Measurements from ENCODE around the gene UROD. TPM values are rescaled to one million over a fixed set of nuclear protein-coding genes. Genes with fewer than 3 reads are reported as not detected.

The UROD gene
- total and polyA plus RNA-seq, 2 experiments from 2014 or later = 82.4 to 108 TPM

DNA sequence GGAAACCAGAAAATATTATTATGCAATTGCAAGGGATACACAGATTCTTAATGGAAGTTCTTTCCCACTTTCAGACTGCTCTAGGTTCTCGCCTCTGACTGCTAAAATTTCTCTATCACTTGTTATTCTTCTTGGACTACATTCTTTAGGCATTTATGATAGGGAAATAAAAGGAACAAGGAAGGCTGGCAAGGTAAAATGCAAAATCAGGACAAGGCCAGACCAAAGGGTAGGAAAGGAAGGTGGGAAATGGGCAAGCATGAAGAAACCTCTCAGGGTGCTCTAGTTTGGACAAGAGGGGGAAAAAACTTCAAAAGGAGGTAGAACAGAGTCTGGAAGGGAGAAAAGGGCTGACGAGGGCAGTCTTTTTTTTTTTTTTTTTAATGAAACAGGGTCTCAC is 26.2 kb downstream of the UROD start (continued):
- TF ChIP-seq, protein P1, sequence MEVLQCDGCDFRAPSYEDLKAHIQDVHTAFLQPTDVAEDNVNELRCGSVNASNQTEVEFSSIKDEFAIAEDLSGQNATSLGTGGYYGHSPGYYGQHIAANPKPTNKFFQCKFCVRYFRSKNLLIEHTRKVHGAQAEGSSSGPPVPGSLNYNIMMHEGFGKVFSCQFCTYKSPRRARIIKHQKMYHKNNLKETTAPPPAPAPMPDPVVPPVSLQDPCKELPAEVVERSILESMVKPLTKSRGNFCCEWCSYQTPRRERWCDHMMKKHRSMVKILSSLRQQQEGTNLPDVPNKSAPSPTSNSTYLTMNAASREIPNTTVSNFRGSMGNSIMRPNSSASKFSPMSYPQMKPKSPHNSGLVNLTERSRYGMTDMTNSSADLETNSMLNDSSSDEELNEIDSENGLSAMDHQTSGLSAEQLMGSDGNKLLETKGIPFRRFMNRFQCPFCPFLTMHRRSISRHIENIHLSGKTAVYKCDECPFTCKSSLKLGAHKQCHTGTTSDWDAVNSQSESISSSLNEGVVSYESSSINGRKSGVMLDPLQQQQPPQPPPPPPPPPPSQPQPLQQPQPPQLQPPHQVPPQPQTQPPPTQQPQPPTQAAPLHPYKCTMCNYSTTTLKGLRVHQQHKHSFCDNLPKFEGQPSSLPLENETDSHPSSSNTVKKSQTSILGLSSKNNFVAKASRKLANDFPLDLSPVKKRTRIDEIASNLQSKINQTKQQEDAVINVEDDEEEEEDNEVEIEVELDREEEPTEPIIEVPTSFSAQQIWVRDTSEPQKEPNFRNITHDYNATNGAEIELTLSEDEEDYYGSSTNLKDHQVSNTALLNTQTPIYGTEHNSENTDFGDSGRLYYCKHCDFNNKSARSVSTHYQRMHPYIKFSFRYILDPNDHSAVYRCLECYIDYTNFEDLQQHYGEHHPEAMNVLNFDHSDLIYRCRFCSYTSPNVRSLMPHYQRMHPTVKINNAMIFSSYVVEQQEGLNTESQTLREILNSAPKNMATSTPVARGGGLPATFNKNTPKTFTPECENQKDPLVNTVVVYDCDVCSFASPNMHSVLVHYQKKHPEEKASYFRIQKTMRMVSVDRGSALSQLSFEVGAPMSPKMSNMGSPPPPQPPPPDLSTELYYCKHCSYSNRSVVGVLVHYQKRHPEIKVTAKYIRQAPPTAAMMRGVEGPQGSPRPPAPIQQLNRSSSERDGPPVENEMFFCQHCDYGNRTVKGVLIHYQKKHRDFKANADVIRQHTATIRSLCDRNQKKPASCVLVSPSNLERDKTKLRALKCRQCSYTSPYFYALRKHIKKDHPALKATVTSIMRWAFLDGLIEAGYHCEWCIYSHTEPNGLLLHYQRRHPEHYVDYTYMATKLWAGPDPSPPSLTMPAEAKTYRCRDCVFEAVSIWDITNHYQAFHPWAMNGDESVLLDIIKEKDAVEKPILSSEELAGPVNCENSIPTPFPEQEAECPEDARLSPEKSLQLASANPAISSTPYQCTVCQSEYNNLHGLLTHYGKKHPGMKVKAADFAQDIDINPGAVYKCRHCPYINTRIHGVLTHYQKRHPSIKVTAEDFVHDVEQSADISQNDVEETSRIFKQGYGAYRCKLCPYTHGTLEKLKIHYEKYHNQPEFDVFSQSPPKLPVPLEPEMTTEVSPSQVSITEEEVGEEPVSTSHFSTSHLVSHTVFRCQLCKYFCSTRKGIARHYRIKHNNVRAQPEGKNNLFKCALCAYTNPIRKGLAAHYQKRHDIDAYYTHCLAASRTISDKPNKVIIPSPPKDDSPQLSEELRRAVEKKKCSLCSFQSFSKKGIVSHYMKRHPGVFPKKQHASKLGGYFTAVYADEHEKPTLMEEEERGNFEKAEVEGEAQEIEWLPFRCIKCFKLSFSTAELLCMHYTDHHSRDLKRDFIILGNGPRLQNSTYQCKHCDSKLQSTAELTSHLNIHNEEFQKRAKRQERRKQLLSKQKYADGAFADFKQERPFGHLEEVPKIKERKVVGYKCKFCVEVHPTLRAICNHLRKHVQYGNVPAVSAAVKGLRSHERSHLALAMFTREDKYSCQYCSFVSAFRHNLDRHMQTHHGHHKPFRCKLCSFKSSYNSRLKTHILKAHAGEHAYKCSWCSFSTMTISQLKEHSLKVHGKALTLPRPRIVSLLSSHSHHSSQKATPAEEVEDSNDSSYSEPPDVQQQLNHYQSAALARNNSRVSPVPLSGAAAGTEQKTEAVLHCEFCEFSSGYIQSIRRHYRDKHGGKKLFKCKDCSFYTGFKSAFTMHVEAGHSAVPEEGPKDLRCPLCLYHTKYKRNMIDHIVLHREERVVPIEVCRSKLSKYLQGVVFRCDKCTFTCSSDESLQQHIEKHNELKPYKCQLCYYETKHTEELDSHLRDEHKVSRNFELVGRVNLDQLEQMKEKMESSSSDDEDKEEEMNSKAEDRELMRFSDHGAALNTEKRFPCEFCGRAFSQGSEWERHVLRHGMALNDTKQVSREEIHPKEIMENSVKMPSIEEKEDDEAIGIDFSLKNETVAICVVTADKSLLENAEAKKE (CRISPR knock-in tag; IDR thresholded peaks at IDR 0.05) = no peak
- TF ChIP-seq JUNB (IDR thresholded peaks at IDR 0.05; ENCODE audit: unreplicated experiment) (no peak), POLR2AphosphoS5 (IDR thresholded peaks at IDR 0.05; ENCODE audit: low read depth) (no peak), CREB1 (CRISPR knock-in tag; IDR thresholded peaks at IDR 0.05; ENCODE audit: low read depth) (no peak), EZH2 (IDR thresholded peaks at IDR 0.05; ENCODE audit: low read depth, unreplicated experiment) (no peak), NANOG (IDR thresholded peaks at IDR 0.05; ENCODE audit: borderline replicate concordance) (no peak), ZNF331 (CRISPR knock-in tag; IDR thresholded peaks at IDR 0.05; ENCODE audit: low read depth) (no peak)
- TF ChIP-seq, protein P2, sequence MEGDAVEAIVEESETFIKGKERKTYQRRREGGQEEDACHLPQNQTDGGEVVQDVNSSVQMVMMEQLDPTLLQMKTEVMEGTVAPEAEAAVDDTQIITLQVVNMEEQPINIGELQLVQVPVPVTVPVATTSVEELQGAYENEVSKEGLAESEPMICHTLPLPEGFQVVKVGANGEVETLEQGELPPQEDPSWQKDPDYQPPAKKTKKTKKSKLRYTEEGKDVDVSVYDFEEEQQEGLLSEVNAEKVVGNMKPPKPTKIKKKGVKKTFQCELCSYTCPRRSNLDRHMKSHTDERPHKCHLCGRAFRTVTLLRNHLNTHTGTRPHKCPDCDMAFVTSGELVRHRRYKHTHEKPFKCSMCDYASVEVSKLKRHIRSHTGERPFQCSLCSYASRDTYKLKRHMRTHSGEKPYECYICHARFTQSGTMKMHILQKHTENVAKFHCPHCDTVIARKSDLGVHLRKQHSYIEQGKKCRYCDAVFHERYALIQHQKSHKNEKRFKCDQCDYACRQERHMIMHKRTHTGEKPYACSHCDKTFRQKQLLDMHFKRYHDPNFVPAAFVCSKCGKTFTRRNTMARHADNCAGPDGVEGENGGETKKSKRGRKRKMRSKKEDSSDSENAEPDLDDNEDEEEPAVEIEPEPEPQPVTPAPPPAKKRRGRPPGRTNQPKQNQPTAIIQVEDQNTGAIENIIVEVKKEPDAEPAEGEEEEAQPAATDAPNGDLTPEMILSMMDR (conservative IDR thresholded peaks at IDR 0.05; ENCODE audit: low read depth in 2 of 2) = no peak

All from GM23338 (cell line).